Adipocyte (in vitro differentiated cells): Measurements from ENCODE around the gene STK39.
A peak's percentile ranks its signal among the peaks of the same experiment; 100 is the strongest.

Source experiments
- DNase-seq: peaks from one replicate; pipeline ENCODE4 v3.0.0-alpha.2; 2015; ENCODE audit warnings: low read depth
- H3K27me3 ChIP-seq: replicated peaks from 2 replicates; pipeline ENCODE4 v1.7.0; 2013; ENCODE audit warnings: mild to moderate bottlenecking, low read length, moderate library complexity; ENCODE audit not compliant: control insufficient read depth, insufficient read depth
- H3K36me3 ChIP-seq: 2 replicates; pipeline ENCODE4 v1.7.0; 2013; ENCODE audit warnings: low read length, mild to moderate bottlenecking, moderate library complexity; ENCODE audit not compliant: control insufficient read depth, insufficient read depth, severe bottlenecking
- H3K4me1 ChIP-seq: 2 replicates; pipeline ENCODE4 v1.7.0; 2013; ENCODE audit warnings: mild to moderate bottlenecking, low read length, moderate library complexity; ENCODE audit not compliant: control insufficient read depth, insufficient read depth
- H3K4me3 ChIP-seq: 2 replicates; pipeline ENCODE4 v1.7.0; 2013; ENCODE audit warnings: mild to moderate bottlenecking, low read length, moderate library complexity
- H3K9ac ChIP-seq: 2 replicates; pipeline ENCODE4 v1.7.0; 2013; ENCODE audit warnings: mild to moderate bottlenecking, low read length, moderate library complexity
- H3K9me3 ChIP-seq: 2 replicates; pipeline ENCODE4 v1.7.0; 2013; ENCODE audit warnings: mild to moderate bottlenecking, low read length, moderate library complexity; ENCODE audit not compliant: control insufficient read depth

Gene STK39

GRCh38 chr2:168165985-168166901 is 81.2 kb downstream of the STK39 start:
- Histone ChIP-seq H3K4me3 (peak overlapping the region; percentile 63), H3K9me3 (no peaks in the 10 kb centered on the region), H3K36me3 (peaks cover 10% of the 10 kb centered on the region), H3K4me1 (peaks cover 44% of the 10 kb centered on the region), H3K9ac (no peak overlapping the region), H3K27me3 (no peaks in the 10 kb centered on the region)
- DNase-seq, result no peak

- no peaks in the 10 kb centered on the region for H3K9me3 ChIP-seq
- H3K27me3 ChIP-seq, result no peaks in the 10 kb centered on the region
- DNase-seq, result peak; percentile 61
- H3K4me1 ChIP-seq, result peaks cover 38% of the 10 kb centered on the region
- H3K9ac ChIP-seq, result peak overlapping the region; percentile 18
- peaks cover 13% of the 10 kb centered on the region for H3K36me3 ChIP-seq
- H3K4me3 ChIP-seq, result peak overlapping the region; percentile 63
Measured at GRCh38 chr2:168165397-168165796, 82.0 kb downstream of the STK39 start.

- Histone ChIP-seq H3K27me3 (no peaks in the 10 kb centered on the region), H3K9me3 (no peaks in the 10 kb centered on the region), H3K4me1 (peaks cover 37% of the 10 kb centered on the region), H3K36me3 (peaks cover 21% of the 10 kb centered on the region), H3K4me3 (no peak overlapping the region), H3K9ac (no peak overlapping the region)
- no peak for DNase-seq
Measured at GRCh38 chr2:168160897-168161296, 86.5 kb downstream of the STK39 start.

GRCh38 chr2:168159754-168160585 is 87.4 kb downstream of the STK39 start:
- DNase-seq, result no peak
- H3K9me3 ChIP-seq, result no peaks in the 10 kb centered on the region
- H3K36me3 ChIP-seq, result peaks cover 21% of the 10 kb centered on the region

GRCh38 chr2:168158586-168158985 is 88.8 kb downstream of the STK39 start:
- H3K27me3 ChIP-seq, result no peaks in the 10 kb centered on the region
- H3K4me1 ChIP-seq, result peaks cover 36% of the 10 kb centered on the region
- peaks cover 19% of the 10 kb centered on the region for H3K36me3 ChIP-seq
- no peak for DNase-seq
- no peak overlapping the region for H3K9ac ChIP-seq
- H3K4me3 ChIP-seq, result no peak overlapping the region
- H3K9me3 ChIP-seq, result no peaks in the 10 kb centered on the region

More at GRCh38 chr2:168159754-168160585, 87.4 kb downstream of the STK39 start:
- H3K4me1 ChIP-seq, result peaks cover 37% of the 10 kb centered on the region
- no peak overlapping the region for H3K9ac ChIP-seq
- no peaks in the 10 kb centered on the region for H3K27me3 ChIP-seq
- no peak overlapping the region for H3K4me3 ChIP-seq

- H3K9ac ChIP-seq, result no peak overlapping the region
- peaks cover 36% of the 10 kb centered on the region for H3K4me1 ChIP-seq
- H3K4me3 ChIP-seq, result no peak overlapping the region
- peaks cover 13% of the 10 kb centered on the region for H3K36me3 ChIP-seq
- no peak for DNase-seq
- H3K27me3 ChIP-seq, result no peaks in the 10 kb centered on the region
- no peaks in the 10 kb centered on the region for H3K9me3 ChIP-seq
Measured at GRCh38 chr2:168157926-168158325, 89.5 kb downstream of the STK39 start.

GRCh38 chr2:168157070-168157469 is 90.3 kb downstream of the STK39 start:
- DNase-seq, result no peak
- Histone ChIP-seq H3K9me3 (no peaks in the 10 kb centered on the region), H3K36me3 (peaks cover 13% of the 10 kb centered on the region), H3K27me3 (no peaks in the 10 kb centered on the region), H3K9ac (no peak overlapping the region), H3K4me1 (peaks cover 36% of the 10 kb centered on the region), H3K4me3 (no peak overlapping the region)

- Histone ChIP-seq H3K9ac (no peak overlapping the region), H3K4me3 (no peak overlapping the region), H3K36me3 (peaks cover 13% of the 10 kb centered on the region), H3K4me1 (peaks cover 36% of the 10 kb centered on the region), H3K27me3 (no peaks in the 10 kb centered on the region), H3K9me3 (no peaks in the 10 kb centered on the region)
- DNase-seq, result peak; percentile 30
Measured at GRCh38 chr2:168156661-168157060, 90.7 kb downstream of the STK39 start.

GRCh38 chr2:168155680-168156079 is 91.7 kb downstream of the STK39 start:
- Histone ChIP-seq H3K4me1 (peaks cover 36% of the 10 kb centered on the region), H3K9ac (no peak overlapping the region), H3K36me3 (peaks cover 8% of the 10 kb centered on the region), H3K4me3 (no peak overlapping the region), H3K9me3 (no peaks in the 10 kb centered on the region), H3K27me3 (no peaks in the 10 kb centered on the region)
- no peak for DNase-seq

GRCh38 chr2:168155046-168155445 is 92.3 kb downstream of the STK39 start:
- no peak overlapping the region for H3K9ac ChIP-seq

GRCh38 chr2:168152902-168153530 is 94.4 kb downstream of the STK39 start:
- Histone ChIP-seq H3K4me3 (no peak overlapping the region), H3K4me1 (peaks cover 47% of the 10 kb centered on the region), H3K9ac (no peak overlapping the region), H3K27me3 (no peaks in the 10 kb centered on the region), H3K36me3 (no peaks in the 10 kb centered on the region), H3K9me3 (no peaks in the 10 kb centered on the region)
- no peak for DNase-seq

More at GRCh38 chr2:168155046-168155445, 92.3 kb downstream of the STK39 start:
- Histone ChIP-seq H3K27me3 (no peaks in the 10 kb centered on the region), H3K9me3 (no peaks in the 10 kb centered on the region), H3K4me3 (no peak overlapping the region), H3K4me1 (peaks cover 37% of the 10 kb centered on the region), H3K36me3 (peaks cover 8% of the 10 kb centered on the region)
- no peak for DNase-seq
